GM12801 (cell line): Measurements from ENCODE around the gene MARS1.

ENCODE experiments used
- CTCF ChIP-seq: IDR thresholded peaks from one replicate; pipeline ENCODE4 v1.5.1; 2011; ENCODE audit warnings: control low read depth; ENCODE audit not compliant: insufficient read length; ENCODE audit errors: extremely low read depth

Gene MARS1

DNA sequence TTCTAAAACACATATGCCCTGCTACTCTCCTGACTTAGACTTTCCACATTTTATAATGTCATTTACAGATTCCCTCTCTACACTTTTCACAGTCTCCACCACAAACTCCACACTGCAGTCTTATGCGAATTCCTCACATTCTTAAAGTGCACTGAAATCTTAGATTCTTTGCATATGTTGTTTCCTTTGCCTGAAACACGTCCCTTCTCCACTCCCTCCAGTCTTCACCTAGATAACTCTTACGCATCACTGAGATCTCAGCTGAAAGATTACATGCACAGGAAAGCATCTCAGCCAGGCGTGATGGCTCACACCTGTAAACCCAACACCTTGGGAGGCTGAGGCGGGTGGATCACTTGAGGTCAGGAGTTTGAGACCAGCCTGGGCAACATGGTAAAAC, 4.4 kb upstream of the MARS1 start:
- TF ChIP-seq CTCF: no peak

DNA sequence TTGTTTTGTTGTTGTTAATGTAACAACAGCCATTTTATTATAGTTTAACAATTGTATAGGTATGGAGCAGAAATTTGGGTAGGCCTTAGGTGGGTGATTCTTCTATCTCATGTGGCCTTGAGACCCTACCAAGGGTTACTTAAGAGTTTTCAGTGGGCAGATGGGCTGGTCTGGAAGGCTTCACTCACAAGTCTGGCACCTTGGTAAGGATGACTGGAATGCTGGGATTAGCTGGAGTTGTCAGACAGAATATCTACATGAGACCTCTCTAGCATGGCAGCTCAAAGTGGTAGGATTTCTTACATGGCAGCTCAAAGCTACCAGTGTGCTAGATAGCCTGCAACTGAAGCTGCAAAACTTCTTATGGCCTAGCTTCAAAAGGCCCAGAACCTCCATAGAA, 2.2 kb upstream of the MARS1 start:
- TF ChIP-seq CTCF: no peak

DNA sequence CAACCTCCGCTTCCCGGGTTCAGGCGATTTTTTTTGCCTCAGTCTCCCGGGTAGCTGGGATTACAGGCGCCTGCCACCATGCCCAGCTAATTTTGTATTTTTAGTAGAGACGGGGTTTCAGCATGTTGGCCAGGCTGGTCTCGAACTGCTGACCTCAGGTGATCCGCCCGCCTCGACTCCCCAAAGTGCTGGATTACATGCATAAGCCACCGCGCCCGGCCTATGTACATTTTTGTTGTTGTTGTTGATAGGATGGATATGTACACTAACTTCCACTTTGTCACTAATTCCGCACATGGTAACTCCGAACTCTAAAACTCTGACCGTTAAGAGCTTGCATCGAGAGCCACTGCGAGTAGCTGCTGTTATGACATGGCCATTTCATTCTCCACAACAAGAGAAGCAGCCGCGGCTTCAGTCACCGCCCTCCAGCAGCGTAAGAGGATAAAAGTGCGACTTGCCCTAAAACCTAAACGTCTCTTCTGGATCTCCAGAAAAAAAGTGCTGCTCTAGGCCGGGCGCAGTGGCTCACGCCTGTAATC, 742 bp upstream of the MARS1 start:
- TF ChIP-seq CTCF: no peak

DNA sequence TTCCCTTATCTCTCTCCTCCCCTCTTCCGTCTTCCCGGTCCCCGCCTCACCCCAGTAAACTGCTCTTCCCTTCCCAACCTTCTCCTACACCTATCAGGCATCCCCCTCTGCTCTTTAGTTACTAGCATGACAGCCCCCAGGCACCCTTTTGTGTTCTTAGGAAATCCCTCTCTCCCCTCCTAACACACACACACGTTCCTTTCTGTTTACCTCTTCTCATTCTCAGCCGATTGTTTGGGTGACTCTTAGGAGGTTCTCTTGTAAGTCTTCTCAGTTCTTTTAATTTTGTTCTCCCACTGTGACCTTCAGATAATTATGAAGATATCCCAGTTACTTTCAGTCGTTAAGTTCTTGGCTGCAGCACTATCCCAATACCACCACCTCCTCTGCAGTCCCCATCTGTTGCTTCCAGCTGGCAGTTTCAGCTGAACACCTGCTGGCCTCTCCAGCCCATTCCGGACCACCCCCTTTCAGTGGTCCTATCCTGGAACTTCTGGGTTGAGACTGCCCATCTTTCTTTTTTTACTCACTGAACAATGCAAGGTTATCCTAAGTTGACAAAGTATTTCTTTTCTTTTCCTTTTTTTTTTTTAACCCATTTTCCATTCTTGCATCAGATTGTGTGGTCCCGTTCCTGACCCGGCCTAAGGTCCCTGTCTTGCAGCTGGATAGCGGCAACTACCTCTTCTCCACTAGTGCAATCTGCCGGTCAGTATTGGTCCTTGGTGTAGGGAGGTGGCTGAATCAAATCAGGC, 711 bp downstream of the MARS1 start:
- no peak for TF ChIP-seq CTCF

DNA sequence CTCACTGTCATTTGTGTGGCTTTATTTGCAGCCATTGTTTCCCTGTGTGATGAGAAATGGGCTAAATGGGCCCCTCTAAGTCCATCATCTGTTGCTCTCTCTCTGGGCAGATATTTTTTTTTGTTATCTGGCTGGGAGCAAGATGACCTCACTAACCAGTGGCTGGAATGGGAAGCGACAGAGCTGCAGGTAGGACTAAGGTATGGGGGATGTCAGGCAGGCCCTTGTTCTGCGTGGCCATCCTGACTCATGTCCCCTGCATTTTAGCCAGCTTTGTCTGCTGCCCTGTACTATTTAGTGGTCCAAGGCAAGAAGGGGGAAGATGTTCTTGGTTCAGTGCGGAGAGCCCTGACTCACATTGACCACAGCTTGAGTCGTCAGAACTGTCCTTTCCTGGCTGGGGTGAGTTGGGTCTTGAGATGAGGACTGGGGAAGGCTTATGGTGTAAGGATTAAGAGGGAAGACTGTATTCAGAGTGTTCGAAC, 1.3 kb downstream of the MARS1 start:
- no peak for TF ChIP-seq CTCF

GRCh38 chr12:57490126-57490525, 2.3 kb downstream of the MARS1 start:
- TF ChIP-seq CTCF: no peak

- no peak for TF ChIP-seq CTCF
These were observed 3.8 kb downstream of the MARS1 start for GRCh38 chr12:57491393-57492280.
